HG03108 (cell line): ENCODE measurements around the gene EHD3.
"Not testable (repeated sequence)": the region's sequence is repeated elsewhere in the genome, so short reads cannot be mapped to it uniquely, and the experiment has no call there.

ENCODE experiments used
- ATAC-seq: cut with Tn5 transposase; IDR thresholded peaks from one replicate; pipeline ENCODE4 v1.9.1; 2021; ENCODE audit warnings: moderate library complexity; ENCODE audit not compliant: unreplicated experiment

The EHD3 gene

GRCh38 chr2:31282634-31283033, 48.7 kb downstream of the EHD3 start:
- ATAC-seq = no peak

- not testable (repeated sequence) for ATAC-seq
These were observed 49.4 kb downstream of the EHD3 start for GRCh38 chr2:31283193-31283919.

GRCh38 chr2:31284107-31284506, 50.2 kb downstream of the EHD3 start:
- no peak for ATAC-seq

- no peak for ATAC-seq
These were observed 52.3 kb downstream of the EHD3 start for GRCh38 chr2:31286230-31286629.

- no peak for ATAC-seq
These were observed 53.1 kb downstream of the EHD3 start for GRCh38 chr2:31286961-31287550.

- no peak for ATAC-seq
These were observed 53.7 kb downstream of the EHD3 start for GRCh38 chr2:31287654-31288053.

GRCh38 chr2:31294196-31294595, 60.2 kb downstream of the EHD3 start:
- no peak for ATAC-seq

- ATAC-seq = no peak
These were observed 62.8 kb downstream of the EHD3 start for GRCh38 chr2:31296641-31297287.

GRCh38 chr2:31297751-31298150, 63.8 kb downstream of the EHD3 start:
- no peak for ATAC-seq

- ATAC-seq = no peak
These were observed 65.6 kb downstream of the EHD3 start for GRCh38 chr2:31299547-31299946.

GRCh38 chr2:31300309-31300708, 66.4 kb downstream of the EHD3 start:
- no peak for ATAC-seq

GRCh38 chr2:31302940-31303563, 69.1 kb downstream of the EHD3 start:
- no peak for ATAC-seq

GRCh38 chr2:31304816-31305215, 70.9 kb downstream of the EHD3 start:
- no peak for ATAC-seq

GRCh38 chr2:31312898-31313297, 78.9 kb downstream of the EHD3 start:
- no peak for ATAC-seq

GRCh38 chr2:31314761-31315160, 80.8 kb downstream of the EHD3 start:
- no peak for ATAC-seq

GRCh38 chr2:31317396-31317795, 83.4 kb downstream of the EHD3 start:
- ATAC-seq = no peak

GRCh38 chr2:31318361-31319336, 84.7 kb downstream of the EHD3 start:
- peak; percentile 72 for ATAC-seq
